ENCODE measurements around the gene AHCYL2. TPM values are rescaled to one million over a fixed set of nuclear protein-coding genes. Genes with fewer than 3 reads are reported as not detected.
"Not testable (repeated sequence)": the region's sequence is repeated elsewhere in the genome, so short reads cannot be mapped to it uniquely, and the experiment has no call there.

AHCYL2 gene
- total RNA-seq, 2 experiments from 2014 or later, result 10.0 to 12.1 TPM

DNA sequence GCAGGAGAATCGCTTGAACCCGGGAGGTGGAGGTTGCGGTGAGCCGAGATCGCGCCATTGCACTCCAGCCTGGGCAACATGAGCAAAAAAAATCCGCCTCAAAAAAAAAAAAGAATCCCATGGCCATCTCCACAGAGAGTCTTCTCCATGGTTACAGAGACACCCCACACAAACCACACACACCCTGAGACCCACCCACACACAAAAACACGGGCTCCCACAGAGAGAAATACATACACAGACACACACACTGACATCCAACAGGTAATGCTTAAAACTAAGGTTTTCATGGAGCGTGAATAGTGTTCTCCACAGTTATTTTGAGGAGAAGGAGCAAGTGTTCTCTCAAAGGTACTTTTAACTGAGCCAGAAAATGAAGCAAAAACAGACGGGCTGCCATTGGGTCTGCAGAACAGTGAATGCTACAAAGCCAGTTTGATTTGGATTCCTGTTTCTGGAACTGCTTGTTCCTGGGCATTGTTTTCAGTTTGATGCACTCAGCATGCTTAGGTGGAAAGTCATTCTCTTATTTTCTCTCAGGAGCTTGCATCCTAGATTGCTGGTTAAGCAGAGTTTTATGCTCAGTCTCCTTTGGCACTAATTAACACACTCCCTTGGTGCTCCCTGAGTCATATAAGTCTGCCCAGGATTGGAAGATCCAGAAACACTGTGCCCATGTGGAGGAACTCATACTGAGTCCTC, 15.4 kb downstream of the AHCYL2 start:
- peaks cover 1% of the 10 kb centered on the region for H3K9me3 Mint-ChIP-seq
- DNase-seq (no peak), ATAC-seq (ENCODE audit: low read depth) (no peak)
- POLR2A ChIA-PET, result no interaction called here
- no peak overlapping the region for H3K4me3 Mint-ChIP-seq
- H3K27me3 Mint-ChIP-seq, result no peaks in the 10 kb centered on the region
- no peaks in the 10 kb centered on the region for H3K4me1 Mint-ChIP-seq
- no peak overlapping the region for H3K27ac Mint-ChIP-seq
- H3K36me3 Mint-ChIP-seq, result no peaks in the 10 kb centered on the region

DNA sequence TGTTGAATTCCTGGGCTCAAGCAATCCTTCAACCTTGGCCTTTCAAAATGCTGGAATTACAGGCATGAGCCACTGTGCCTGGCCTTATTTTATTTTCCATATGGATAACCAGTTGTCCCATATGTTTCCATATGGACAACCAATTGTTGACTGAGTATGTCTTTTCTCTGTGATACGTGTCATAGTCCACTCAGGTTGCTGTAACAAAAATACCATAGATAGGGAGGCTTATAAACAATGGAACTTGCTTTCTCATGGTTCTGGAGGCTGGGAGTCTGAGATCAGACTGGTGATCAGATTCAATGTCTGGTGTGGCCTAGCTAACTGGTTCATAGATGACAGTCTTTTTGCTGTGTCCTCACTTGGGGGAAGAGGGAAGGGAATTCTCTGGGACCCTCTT, 19.4 kb downstream of the AHCYL2 start:
- no peaks in the 10 kb centered on the region for H3K4me1 Mint-ChIP-seq
- POLR2A ChIA-PET, result no interaction called here
- peaks cover 2% of the 10 kb centered on the region for H3K36me3 Mint-ChIP-seq
- H3K27me3 Mint-ChIP-seq, result no peaks in the 10 kb centered on the region
- peaks cover 4% of the 10 kb centered on the region for H3K9me3 Mint-ChIP-seq
- no peak overlapping the region for H3K4me3 Mint-ChIP-seq
- H3K27ac Mint-ChIP-seq, result no peak overlapping the region
- no peak for ATAC-seq (ENCODE audit: low read depth)
- no peak for DNase-seq

DNA sequence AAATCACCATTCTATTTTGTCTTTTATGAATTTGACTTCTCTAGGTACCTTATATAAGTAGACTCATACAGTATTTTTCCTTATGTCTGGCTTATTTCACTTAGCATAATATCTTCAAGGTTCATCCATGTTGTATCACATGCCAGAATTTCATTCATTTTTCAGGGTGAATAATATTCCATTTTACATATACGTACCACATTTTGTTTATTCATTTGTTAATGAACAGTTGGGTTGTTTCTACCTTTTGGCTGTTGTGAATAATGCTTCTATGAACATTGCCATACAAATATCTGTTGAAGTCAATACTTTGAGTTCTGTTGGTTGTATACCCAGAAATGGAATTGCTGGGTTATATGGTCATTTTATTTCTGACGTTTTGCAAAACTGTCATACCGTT, 20.7 kb downstream of the AHCYL2 start:
- H3K27ac Mint-ChIP-seq, result no peak overlapping the region
- POLR2A ChIA-PET, result no interaction called here
- H3K36me3 Mint-ChIP-seq, result peaks cover 2% of the 10 kb centered on the region
- no peak overlapping the region for H3K4me3 Mint-ChIP-seq
- H3K27me3 Mint-ChIP-seq, result no peaks in the 10 kb centered on the region
- no peaks in the 10 kb centered on the region for H3K4me1 Mint-ChIP-seq
- ATAC-seq (ENCODE audit: low read depth), result no peak
- no peak for DNase-seq
- H3K9me3 Mint-ChIP-seq, result peaks cover 4% of the 10 kb centered on the region

- no peak overlapping the region for H3K4me3 Mint-ChIP-seq
- DNase-seq, result no peak
- H3K36me3 Mint-ChIP-seq, result peaks cover 2% of the 10 kb centered on the region
- no peaks in the 10 kb centered on the region for H3K4me1 Mint-ChIP-seq
- POLR2A ChIA-PET, result no interaction called here
- H3K27me3 Mint-ChIP-seq, result no peaks in the 10 kb centered on the region
- H3K9me3 Mint-ChIP-seq, result peaks cover 4% of the 10 kb centered on the region
- H3K27ac Mint-ChIP-seq, result no peak overlapping the region
- no peak for ATAC-seq (ENCODE audit: low read depth)
Measured at GRCh38 chr7:129247087-129247486, 22.3 kb downstream of the AHCYL2 start.

DNA sequence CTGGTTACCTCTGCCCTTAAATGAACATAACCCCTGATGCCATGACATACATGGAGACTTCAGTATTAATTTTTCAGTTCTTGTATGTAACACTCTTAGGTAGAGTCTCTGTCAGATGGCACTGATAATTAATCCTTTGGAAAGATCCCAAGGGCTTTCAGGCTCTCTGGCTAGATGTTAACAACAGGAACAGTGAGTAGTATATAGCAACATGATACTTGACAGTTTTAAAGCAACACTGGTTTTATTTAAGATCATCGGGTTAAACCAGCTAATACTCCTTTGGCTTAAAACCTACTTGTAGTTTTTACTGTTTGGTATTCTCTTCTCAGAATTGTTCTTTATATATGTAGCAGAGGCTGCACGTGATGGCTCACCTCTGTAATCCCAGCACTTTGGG, 27.3 kb downstream of the AHCYL2 start:
- no peak overlapping the region for H3K4me3 Mint-ChIP-seq
- no peaks in the 10 kb centered on the region for H3K36me3 Mint-ChIP-seq
- H3K9me3 Mint-ChIP-seq, result no peaks in the 10 kb centered on the region
- ATAC-seq (ENCODE audit: low read depth) (no peak), DNase-seq (no peak)
- no peaks in the 10 kb centered on the region for H3K4me1 Mint-ChIP-seq
- POLR2A ChIA-PET, result no interaction called here
- H3K27me3 Mint-ChIP-seq, result no peaks in the 10 kb centered on the region
- no peak overlapping the region for H3K27ac Mint-ChIP-seq

DNA sequence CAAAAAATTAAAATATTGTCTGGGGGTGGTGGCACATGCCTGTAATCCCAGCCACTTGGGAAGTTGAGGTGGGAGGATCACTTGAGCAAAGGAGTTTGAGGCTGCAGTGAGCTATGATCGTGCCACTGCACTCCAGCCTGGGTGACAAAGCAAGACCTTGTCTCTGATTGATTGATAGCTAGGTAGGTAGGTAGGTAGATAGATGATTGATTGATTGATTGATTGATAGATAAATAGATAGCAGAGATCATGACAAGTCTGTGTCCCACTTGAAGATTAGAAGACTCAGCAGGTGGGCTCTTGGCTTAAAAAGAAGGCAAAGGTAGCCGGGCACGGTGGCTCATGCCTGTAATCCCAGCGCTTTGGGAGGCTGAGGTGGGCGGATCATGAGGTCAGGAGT, 27.8 kb downstream of the AHCYL2 start:
- H3K27ac Mint-ChIP-seq; POLR2A ChIA-PET; ATAC-seq (ENCODE audit: low read depth); H3K27me3 Mint-ChIP-seq; H3K9me3 Mint-ChIP-seq; H3K4me3 Mint-ChIP-seq; H3K4me1 Mint-ChIP-seq; H3K36me3 Mint-ChIP-seq; DNase-seq: not testable (repeated sequence)

GRCh38 chr7:129255800-129256199, 31.0 kb downstream of the AHCYL2 start:
- H3K4me1 Mint-ChIP-seq, result peaks cover 15% of the 10 kb centered on the region
- no peak for ATAC-seq (ENCODE audit: low read depth)
- POLR2A ChIA-PET, result no interaction called here

DNA sequence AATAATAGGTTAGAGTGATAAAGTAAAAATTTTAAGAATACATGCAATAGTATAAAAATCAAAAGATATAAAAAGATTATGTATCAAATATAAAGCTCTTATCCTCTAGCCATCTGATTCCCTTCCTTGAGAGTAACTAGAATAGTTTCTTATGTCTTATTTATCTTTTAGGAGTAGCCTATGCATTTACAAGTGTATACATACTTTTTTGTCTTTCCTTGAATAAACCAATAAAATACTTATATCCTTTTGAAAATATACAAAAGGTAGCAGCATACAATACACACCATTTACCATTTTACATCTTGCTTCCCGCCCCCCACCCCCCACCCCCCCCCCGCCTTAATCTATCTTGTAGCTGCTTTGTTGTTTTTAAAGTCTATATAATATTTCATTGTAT, 31.4 kb downstream of the AHCYL2 start:
- Mint-ChIP-seq H3K4me3 (no peak overlapping the region), H3K9me3 (no peaks in the 10 kb centered on the region), H3K36me3 (peaks cover 4% of the 10 kb centered on the region), H3K27me3 (no peaks in the 10 kb centered on the region), H3K4me1 (peaks cover 15% of the 10 kb centered on the region), H3K27ac (no peak overlapping the region)
- ATAC-seq (ENCODE audit: low read depth) (no peak), DNase-seq (no peak)
- POLR2A ChIA-PET, result no interaction called here

More at GRCh38 chr7:129255800-129256199, 31.0 kb downstream of the AHCYL2 start:
- no peak for DNase-seq
- H3K27ac Mint-ChIP-seq, result no peak overlapping the region
- H3K9me3 Mint-ChIP-seq, result no peaks in the 10 kb centered on the region
- peaks cover 4% of the 10 kb centered on the region for H3K36me3 Mint-ChIP-seq
- no peaks in the 10 kb centered on the region for H3K27me3 Mint-ChIP-seq
- H3K4me3 Mint-ChIP-seq, result no peak overlapping the region

GRCh38 chr7:129257168-129257567, 32.3 kb downstream of the AHCYL2 start:
- no peak overlapping the region for H3K4me3 Mint-ChIP-seq
- no peak for DNase-seq

DNA sequence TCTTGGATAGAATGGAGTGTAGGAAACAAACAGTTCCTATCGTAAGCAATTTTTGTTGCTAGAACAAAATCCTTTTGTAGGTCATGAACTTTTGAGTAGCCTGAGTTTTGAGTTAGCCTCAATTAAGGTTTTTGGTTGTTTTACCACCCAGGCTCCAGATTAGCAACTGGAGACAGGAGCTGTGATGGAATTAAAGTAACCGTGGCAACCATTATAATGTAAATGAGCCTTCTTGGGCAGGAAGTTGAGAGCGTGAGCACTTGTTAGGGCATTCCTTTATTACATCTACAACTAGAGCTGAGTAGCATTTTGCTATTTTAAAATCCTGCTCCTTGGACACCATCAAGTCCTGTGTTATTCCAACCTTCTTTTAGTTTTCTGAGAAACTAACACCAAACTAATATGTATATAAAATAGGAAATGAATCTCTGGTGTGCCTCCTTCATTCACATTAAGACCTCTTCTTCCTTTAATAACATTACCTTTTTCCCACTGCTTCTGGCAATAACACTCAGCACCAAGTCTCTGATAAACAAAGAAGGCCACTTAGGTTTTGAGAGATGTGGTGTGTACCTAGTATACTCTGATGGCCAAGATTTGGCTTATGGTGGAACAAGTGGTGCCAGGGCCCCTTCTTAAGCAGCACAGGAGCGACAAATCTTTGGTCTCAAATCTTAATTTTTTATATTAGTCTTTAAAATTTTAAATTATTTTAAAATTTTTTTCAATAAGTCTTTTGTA, 34.0 kb downstream of the AHCYL2 start:
- POLR2A ChIA-PET, result interaction anchor here (1.8 kb wide), 1 partner anchor 34 kb away, joined by 6 read pairs; the partner anchor contains the start of gene AHCYL2
- no peak for ATAC-seq (ENCODE audit: low read depth)
- no peak for DNase-seq
- Mint-ChIP-seq H3K36me3 (peaks cover 6% of the 10 kb centered on the region), H3K4me3 (no peak overlapping the region), H3K27ac (no peak overlapping the region), H3K4me1 (peaks cover 27% of the 10 kb centered on the region), H3K27me3 (no peaks in the 10 kb centered on the region), H3K9me3 (no peaks in the 10 kb centered on the region)

More at GRCh38 chr7:129257168-129257567, 32.3 kb downstream of the AHCYL2 start:
- Mint-ChIP-seq H3K27ac (no peak overlapping the region), H3K36me3 (peaks cover 6% of the 10 kb centered on the region), H3K9me3 (no peaks in the 10 kb centered on the region), H3K27me3 (no peaks in the 10 kb centered on the region), H3K4me1 (peaks cover 21% of the 10 kb centered on the region)
- no peak for ATAC-seq (ENCODE audit: low read depth)
- POLR2A ChIA-PET, result no interaction called here

GRCh38 chr7:129262324-129262723, 37.5 kb downstream of the AHCYL2 start:
- ATAC-seq (ENCODE audit: low read depth) (peak; percentile 66), DNase-seq (peak; percentile 37)
- Mint-ChIP-seq H3K9me3 (no peaks in the 10 kb centered on the region), H3K36me3 (peaks cover 6% of the 10 kb centered on the region), H3K4me1 (peaks cover 27% of the 10 kb centered on the region), H3K27me3 (no peaks in the 10 kb centered on the region), H3K27ac (peak overlapping the region; percentile 55), H3K4me3 (peak overlapping the region; percentile 38)
- POLR2A ChIA-PET, result interaction anchor here (0.8 kb wide), 1 partner anchor 38 kb away, joined by 3 read pairs; the partner anchor contains the start of gene AHCYL2

DNA sequence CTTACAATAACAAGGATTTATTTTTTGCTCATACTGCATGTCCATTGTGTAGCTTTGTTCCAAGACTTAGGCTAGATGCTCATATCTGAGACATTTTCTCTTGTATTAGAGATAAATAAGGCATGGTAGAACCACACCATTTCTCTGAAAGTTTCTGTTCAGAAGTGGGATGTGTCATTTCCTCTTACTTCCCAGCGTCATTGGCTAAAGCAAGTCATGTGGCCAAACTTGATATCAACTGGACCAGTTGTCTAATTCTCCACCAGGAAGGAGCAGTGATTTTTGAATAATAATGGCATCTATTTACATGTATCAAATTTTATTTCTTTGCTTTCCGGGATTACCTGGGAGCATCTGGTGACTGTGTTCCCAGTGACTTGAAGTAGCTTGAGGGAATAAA, 38.3 kb downstream of the AHCYL2 start:
- Mint-ChIP-seq H3K36me3 (peaks cover 6% of the 10 kb centered on the region), H3K4me3 (peak overlapping the region; percentile 15), H3K9me3 (no peaks in the 10 kb centered on the region), H3K4me1 (peaks cover 27% of the 10 kb centered on the region), H3K27me3 (no peaks in the 10 kb centered on the region), H3K27ac (no peak overlapping the region)
- POLR2A ChIA-PET, result no interaction called here
- ATAC-seq (ENCODE audit: low read depth) (no peak), DNase-seq (no peak)

- H3K36me3 Mint-ChIP-seq, result peaks cover 6% of the 10 kb centered on the region
- no peaks in the 10 kb centered on the region for H3K9me3 Mint-ChIP-seq
- DNase-seq (no peak), ATAC-seq (ENCODE audit: low read depth) (no peak)
- no peak overlapping the region for H3K4me3 Mint-ChIP-seq
- H3K4me1 Mint-ChIP-seq, result peaks cover 20% of the 10 kb centered on the region
- H3K27me3 Mint-ChIP-seq, result no peaks in the 10 kb centered on the region
- POLR2A ChIA-PET, result interaction anchor here (0.6 kb wide), 1 partner anchor 14 kb away, joined by 6 read pairs; no protein-coding TSS in a partner anchor
- H3K27ac Mint-ChIP-seq, result no peak overlapping the region
Measured at GRCh38 chr7:129264534-129264933, 39.7 kb downstream of the AHCYL2 start.

GRCh38 chr7:129265328-129265727, 40.5 kb downstream of the AHCYL2 start:
- Mint-ChIP-seq H3K36me3 (peaks cover 3% of the 10 kb centered on the region), H3K4me3 (no peak overlapping the region), H3K27ac (no peak overlapping the region), H3K9me3 (no peaks in the 10 kb centered on the region), H3K4me1 (peaks cover 14% of the 10 kb centered on the region), H3K27me3 (no peaks in the 10 kb centered on the region)
- ATAC-seq (ENCODE audit: low read depth), result no peak
- no peak for DNase-seq
- POLR2A ChIA-PET, result no interaction called here
